Measurements from ENCODE around the gene TRABD2B. TPM values are rescaled to one million over a fixed set of nuclear protein-coding genes. Genes with fewer than 3 reads are reported as not detected.

Gene TRABD2B
- not detected in 2 replicates for total RNA-seq
- not detected for polyA plus RNA-seq (2012)

DNA sequence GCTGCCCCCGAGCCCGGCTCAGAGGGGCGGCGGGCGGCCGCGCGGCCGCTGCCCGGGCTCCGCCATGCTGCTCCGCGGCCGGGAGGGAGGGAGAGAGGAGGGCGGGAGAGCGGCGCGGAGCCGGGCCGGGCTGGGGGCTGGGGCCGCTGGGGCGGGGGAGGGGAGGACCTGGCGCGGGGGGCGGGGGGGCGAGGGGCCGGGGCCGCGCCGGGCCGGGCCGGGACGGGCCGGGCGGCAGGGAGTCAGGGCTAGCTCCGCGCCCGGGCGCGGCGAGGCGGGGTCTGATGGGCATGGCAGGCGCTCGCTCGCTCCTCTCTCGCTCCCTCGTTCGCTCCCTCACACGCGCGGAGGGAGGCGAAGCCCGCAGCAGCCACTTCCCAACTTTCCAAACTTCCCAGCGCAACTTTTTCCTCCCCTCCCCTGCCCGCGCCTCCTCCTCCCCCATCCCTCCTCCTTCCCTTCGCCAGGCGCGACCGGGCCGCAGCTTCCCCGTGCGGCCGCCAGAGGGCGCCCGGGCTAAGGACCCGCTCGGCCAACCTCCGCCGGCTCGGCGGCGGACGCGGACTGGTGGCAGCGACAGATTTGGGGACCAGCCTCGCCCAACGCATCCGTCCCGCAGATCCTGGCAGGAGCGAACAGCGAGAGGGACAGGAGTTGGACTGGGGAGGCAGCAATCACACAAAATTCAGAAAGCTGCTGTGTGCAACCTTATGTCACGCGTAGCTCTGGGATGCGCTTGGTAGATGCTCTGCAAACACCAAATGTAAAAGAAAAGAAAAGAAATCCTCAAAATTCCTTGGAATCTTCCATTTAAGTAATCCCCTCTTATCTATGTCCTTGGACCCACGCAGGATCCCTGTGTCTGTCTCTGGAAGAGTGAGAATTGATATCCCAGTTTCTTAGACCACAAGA lies at the start of gene TRABD2B:
Gene TRABD2B, minus strand, starts transcription at position 97 of the 912 bp plus-strand sequence.
- peak; percentile 74 for DNase-seq (ENCODE audit: low read depth)

GRCh38 chr1:48044311-48044710 lies 47.1 kb upstream of the TRABD2B start:
- DNase-seq (ENCODE audit: low read depth) = no peak

DNA sequence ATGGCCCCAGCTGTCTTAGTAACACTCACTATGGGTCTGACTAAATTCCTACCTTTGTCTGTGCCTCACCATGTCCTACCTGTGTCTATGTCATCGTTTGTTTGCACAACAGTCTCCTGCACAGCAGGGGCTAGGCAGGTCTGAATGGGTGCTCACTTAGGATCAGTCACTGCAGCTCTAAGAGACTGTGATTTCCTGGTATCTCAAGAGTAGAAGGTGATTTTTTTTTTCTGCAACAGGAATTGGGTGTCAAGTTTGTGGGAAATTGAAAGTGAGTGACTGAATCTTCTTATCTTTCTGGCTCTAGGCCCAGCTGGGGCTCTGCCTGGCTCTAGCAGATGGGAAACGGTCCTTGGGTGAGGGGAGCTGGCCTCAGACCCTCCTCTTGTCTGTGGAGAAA lies 46.4 kb upstream of the TRABD2B start:
- DNase-seq (ENCODE audit: low read depth) = no peak

- DNase-seq (ENCODE audit: low read depth) = no peak
Measured at GRCh38 chr1:48040154-48040553, 43.0 kb upstream of the TRABD2B start.

DNA sequence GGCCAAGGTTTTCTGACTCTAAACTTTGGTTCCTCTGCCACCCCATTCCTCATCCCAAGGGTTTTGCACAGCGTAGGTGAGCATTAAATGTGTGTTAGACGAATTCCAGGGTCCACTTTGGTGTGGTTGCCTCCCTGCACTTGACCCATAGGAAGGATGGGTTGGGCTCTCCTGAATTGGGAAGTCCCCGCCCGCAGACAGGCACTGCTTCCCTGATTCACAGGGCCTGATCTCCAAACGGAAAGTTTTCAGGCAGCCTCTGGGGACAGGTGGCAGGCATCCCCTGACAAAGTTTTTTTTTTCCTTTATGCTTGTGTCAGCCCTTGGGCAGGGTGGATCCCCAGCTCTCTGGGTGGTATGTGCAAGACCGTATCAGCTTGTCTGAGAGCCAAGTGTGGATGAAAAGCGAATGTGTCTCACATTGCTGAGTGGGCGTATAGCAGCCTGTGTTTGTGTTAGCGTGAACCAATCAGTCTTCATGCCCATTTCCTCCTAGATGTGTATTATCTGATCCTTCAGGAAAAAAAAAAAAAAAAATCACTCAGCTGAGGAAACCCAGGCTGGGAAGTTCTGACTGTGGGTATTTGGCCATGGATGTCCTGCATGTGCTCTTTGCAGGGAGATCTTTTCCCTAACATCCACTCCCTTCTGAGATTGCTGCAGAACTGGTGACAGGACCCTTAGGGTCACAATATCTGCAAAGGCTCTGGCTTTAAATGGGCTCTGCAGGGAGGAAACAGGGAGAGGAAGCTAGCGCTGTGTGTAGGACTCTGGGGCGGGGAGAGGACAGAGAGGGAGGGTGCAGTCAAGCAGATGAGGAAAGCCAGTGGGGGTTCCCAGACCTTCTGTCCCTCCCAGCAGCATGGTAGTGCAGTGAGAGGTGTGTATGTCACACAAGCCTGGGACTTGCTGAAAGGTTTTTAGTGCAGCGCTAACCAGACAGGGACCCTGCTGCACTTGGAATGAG lies 42.2 kb upstream of the TRABD2B start:
- DNase-seq (ENCODE audit: low read depth) = no peak

- no peak for DNase-seq (ENCODE audit: low read depth)
Measured at GRCh38 chr1:48038270-48038767, 41.1 kb upstream of the TRABD2B start.

- peak; percentile 54 for DNase-seq (ENCODE audit: low read depth)
Measured at GRCh38 chr1:48036710-48037355, 39.6 kb upstream of the TRABD2B start.

DNA sequence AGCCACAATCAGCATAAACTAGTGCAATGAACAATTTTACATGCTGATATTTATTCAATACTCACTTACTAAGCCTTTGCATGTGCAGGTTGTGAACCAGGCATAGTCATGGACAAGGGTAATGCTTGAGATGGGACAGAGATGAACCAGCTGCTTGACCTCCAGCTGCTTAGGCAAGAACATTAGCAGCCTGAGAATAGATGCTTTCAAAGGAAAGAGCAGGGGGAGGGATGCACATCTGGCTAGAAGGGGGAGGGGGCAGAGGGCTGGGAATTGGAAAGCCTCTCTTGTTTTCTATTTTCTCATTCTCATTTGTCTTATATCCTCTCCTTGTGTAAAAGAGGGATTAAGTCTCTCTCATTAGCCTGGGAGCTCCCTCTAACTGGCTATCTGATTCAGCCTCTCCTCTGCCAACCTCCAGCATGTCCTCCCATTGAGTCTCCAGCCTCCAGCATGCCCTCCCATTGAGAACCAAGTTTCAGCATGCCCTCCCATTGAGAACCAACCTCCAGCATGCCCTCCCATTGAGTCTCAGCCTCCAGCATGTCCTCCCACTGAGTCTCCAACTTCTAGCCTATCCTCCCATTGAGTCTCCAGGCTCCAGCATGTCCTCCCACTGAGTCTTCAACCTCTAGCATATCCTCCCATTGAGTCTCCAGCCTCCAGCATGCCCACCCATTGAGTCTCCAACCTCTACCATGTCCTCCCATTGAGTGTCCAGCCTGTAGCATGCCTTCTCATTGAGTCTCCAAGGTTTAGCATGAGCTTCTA lies 38.4 kb upstream of the TRABD2B start:
- DNase-seq (ENCODE audit: low read depth) = no peak

- DNase-seq (ENCODE audit: low read depth) = no peak
Measured at GRCh38 chr1:48033495-48034045, 36.4 kb upstream of the TRABD2B start.

- DNase-seq (ENCODE audit: low read depth) = no peak
Measured at GRCh38 chr1:48031676-48032075, 34.5 kb upstream of the TRABD2B start.

- DNase-seq (ENCODE audit: low read depth) = no peak
Measured at GRCh38 chr1:48030696-48031365, 33.6 kb upstream of the TRABD2B start.

GRCh38 chr1:48030211-48030610 lies 33.0 kb upstream of the TRABD2B start:
- no peak for DNase-seq (ENCODE audit: low read depth)

DNA sequence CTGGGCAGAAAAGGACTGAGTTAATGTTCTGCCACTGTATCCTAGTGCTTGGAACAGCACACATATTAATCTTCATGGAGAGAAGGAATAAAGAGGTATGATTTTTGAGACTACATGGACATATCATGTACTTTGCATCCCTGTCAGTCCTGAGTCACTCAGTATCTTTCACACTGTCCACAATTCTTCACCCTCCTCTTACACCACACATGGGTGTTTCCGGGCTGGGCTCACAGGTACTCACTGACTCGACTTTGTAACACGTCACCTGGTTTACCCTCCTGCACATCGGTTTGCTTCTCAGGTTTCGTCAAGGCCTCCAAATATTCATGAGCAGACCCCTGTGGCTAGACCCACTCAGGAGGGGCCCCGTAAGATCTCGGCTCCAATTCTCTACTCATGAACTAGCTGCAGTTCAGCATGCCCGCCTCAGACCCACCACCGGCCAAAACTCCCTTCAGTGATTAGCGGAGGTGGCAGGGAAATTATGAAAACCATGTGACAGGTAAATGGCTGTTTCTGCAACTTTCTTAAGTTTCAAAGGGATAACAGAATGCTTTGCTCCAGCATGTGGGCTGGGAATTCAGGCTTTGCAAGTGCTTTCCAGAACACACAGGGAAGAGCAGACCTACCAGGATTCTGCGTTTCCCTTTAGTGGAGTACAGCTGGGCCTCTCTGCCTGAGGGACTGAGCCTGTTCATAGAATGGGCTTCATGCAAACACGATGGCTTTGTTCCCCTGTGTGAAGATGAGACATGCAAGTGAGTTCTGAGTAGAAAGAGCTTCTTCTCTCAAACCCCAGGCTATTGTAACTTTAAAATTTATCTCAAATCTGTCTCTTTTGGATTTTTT lies 31.3 kb upstream of the TRABD2B start:
- DNase-seq (ENCODE audit: low read depth) = no peak

DNA sequence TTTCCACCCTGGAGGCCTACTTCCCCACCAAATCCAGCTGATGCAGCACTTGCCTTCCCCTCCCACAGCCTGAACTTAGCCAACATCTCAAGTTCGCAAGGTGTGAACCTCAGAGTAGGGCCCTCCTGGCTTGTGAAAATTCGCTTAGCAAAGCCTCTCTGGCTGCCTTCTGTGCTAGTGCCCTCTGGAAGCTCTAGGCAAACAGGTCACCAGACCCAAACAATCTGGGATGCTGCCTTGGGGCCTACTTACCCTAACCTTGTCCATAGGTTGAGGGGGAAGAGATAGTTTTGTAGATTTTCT lies 30.3 kb upstream of the TRABD2B start:
- no peak for DNase-seq (ENCODE audit: low read depth)

DNA sequence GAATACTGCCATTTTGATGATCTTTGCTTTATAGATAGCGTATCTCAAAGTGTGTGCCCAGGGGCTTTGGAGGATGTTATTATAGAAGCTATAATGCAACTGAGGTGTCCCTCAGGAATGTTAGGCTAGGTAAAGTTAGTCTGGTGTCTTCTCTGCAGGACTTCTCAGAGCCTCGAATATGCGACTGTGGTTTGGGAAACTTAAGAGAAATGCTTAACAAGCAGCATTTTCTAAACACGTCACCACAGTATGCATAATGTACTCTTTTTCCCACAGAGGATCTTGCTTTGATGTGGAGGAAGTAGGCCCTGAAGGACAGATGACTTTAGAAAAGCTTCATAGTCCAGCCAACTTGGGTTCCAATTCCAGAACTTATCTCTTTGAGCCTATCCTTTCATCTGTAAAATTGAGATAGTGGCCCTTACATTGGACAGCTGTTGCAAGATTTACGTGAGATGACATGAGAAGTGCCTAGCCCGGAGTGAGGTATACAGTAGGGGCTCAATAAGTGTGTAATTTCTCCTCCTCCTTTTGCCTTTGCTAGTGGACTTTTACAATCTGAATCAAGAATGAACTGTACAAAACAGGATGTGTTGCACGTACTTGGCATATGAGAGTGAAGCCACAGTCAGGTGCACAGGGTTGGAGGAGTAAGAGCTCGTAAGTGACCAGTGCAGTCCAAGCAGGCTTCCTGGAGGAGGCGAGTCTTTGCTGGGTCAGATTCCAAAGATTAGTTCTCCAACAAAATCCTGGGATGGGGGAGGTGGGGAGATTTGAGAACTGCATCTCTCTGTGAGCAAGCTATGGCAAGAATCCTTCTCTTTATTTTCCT lies 29.7 kb upstream of the TRABD2B start:
- no peak for DNase-seq (ENCODE audit: low read depth)

DNA sequence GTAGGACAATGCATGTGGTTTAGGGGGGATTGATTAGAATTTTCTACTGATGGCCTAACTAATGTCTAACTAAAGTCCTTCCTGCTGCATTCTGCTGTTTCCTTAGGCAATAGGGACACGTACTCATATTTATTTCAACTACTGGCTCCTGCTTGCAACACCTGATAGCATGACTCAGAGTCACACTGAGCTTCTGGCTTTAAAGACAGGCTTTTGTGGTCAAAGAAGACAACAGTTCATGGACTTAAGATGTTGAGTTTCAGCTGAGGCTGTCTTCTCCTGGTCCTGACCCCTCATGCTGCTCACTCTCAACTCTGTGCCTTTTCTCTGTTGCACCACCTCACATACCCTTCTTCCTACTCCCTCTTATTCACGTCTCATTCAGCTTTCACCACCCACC lies 29.1 kb upstream of the TRABD2B start:
- no peak for DNase-seq (ENCODE audit: low read depth)

DNA sequence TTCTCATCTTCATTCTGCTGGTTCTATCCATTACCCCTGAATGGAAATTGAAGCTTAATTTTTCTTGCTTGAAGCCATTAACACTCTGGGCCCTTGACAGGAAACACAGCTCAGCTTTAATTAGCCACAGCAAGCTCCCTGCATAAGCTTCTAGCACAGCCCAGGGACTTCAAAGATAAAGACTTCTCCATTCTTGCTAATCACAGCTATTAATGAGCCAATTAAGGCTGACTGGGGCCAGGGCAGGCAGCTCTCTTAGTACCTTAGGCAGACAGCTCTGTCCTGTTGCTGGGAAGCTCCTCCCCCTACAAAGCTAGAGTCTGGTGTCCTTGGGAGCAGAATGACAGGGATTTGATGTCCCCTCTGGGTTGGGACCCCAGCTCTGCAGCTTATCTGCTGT lies 27.9 kb upstream of the TRABD2B start:
- DNase-seq (ENCODE audit: low read depth) = no peak

DNA sequence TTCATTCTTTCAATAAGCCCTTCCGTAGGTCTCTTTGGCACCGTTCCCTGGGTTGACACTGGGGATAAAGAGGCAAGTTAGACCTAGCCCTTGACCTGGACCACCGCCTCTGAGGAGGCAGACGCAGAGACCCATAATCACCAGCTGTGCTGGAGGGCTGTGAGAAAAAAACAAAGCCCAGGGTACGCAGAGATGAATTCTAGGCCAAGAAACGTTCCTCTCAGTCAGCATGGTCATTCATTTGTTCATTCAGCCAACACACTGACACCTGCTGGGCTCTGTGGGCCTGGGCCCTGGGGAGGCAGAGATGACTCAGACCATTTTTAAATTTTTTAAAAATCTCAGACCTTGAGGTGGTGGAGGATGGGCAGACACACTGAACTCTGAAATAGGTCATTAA lies 26.3 kb upstream of the TRABD2B start:
- no peak for DNase-seq (ENCODE audit: low read depth)
